Cardiac fibroblast (primary cell): ENCODE measurements around the gene DMRTB1.

ENCODE experiments used
- DNase-seq, 2 donors: peaks; one replicate each; pipeline versions ENCODE4 v3.0.0 to v3.0.0-alpha.2; 2010; ENCODE audit warnings: low read depth in 2 of 2
- H3K4me3 ChIP-seq, 2 donors: replicated peaks in 1 of 2; 1 replicate in 1 of 2; 2 replicates in 1 of 2; pipeline ENCODE4 v1.5.1; 2011; ENCODE audit warnings: low read depth in 2 of 2, low read length in 2 of 2, mild to moderate bottlenecking in 2 of 2, moderate library complexity in 1 of 2
- TF ChIP-seq, protein P1 (sequence below): IDR thresholded peaks from one replicate; pipeline ENCODE4 v1.5.1; 2011; ENCODE audit warnings: low read depth, mild to moderate bottlenecking, low read length, inconsistent platforms

The DMRTB1 gene

DNA sequence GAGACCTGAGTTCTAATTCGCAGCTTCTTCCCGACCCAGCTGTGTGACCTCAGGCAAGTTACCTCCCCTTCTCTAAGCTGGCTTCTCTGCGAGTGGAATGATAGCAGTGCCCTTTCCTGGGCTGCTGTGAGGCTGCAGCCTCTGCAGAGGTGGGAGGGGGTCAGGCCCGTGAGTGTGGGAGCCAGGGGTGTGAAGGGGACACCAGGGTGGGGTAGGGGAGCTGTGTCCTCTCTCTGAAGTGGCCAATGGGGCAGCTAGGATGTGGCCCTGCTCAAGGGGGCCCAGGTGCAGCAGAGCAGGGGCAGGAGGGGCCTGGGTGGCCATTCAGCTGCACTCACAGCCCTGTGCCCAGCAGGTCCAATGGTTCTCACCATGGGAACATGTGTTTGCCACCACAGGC, 24.5 kb downstream of the DMRTB1 start:
- H3K4me3 ChIP-seq = no peak overlapping the region
- no peak for DNase-seq
- TF ChIP-seq, protein P1, sequence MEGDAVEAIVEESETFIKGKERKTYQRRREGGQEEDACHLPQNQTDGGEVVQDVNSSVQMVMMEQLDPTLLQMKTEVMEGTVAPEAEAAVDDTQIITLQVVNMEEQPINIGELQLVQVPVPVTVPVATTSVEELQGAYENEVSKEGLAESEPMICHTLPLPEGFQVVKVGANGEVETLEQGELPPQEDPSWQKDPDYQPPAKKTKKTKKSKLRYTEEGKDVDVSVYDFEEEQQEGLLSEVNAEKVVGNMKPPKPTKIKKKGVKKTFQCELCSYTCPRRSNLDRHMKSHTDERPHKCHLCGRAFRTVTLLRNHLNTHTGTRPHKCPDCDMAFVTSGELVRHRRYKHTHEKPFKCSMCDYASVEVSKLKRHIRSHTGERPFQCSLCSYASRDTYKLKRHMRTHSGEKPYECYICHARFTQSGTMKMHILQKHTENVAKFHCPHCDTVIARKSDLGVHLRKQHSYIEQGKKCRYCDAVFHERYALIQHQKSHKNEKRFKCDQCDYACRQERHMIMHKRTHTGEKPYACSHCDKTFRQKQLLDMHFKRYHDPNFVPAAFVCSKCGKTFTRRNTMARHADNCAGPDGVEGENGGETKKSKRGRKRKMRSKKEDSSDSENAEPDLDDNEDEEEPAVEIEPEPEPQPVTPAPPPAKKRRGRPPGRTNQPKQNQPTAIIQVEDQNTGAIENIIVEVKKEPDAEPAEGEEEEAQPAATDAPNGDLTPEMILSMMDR = no peak

DNA sequence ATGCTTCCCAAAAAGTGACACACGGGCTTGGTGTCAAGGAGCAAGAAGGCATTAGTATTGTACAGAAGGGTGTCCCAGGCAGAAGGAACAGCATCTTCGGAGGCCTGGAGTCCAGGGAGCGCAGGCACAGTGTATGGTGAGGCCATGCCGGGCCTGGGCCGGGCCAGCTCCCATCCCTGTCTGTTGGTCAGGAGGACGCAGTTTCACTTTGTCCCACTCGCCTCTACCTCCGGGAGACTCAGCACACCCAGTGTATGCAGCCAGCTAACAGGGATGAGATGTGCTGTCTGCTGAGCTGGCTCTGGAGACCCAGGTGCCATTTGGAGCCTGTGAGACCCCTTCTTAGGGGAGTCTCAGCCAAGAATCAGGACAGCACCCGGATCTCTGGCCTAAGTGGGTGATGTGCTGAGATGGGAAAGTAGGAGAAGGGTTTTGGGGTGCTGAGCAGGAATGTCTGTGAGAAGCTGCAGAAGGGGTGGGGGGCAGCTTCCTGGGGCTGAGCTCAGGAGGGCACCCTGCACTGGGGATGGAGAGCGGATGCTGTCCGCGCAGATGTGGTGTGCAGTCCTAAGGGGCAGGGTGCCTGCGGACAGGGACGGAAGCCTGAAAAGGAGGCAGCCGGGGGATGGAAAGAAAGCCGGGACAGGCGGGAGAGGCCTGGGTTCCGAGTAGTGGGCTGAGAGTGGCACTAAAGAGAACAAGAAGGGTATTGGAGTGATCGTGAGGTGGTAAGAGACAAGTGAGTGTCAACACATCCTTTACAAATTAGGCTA, 25.7 kb downstream of the DMRTB1 start:
- no peak overlapping the region for H3K4me3 ChIP-seq
- TF ChIP-seq, protein P1 = no peak
- DNase-seq = no peak

DNA sequence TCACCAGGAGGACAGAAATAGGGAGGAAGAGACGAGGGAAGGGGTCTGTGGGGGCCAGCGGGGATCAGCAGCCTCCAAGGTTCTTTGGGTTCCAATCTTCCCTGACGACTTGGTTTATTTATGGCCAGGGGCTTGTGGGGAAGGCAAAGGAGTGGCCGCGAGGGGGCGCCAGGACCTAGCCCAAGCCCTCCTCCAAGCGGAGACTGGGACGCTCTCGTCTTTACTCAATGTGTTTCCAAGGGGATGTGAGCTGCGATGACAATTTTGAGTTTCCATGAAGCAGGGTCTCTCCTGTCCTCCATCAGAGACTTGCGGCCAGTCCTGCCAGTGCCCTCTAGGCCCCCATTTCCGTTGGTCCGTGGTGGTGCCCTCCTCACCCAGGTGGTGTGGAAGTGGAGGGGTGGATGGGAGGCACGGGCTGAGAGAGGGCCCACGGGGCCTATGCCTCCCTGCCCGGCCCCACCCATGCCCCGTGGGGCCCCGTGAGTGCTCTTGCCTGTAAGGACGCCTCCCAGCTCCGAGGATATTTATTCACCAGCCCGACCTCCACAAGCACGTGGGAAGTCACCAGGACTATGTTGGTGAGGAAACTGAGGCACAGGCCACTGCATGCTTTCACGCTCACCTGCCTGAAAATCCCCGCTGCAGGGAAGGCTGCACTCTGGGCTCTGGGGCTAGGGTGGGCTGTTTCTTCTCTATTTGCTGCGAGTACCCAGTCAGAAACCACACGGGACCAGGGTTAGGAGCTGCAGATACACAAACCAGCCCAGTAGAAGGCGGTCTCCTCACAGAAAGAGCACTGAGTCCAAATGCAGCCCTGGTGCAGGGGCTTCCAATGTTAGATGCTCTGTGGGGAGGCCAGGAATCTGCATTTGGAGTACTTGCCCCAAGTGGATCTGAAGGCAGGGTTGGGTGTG, 26.5 kb downstream of the DMRTB1 start:
- DNase-seq = peak; percentile 87
- H3K4me3 ChIP-seq = no peak overlapping the region
- TF ChIP-seq, protein P1 = peak; percentile 92

DNA sequence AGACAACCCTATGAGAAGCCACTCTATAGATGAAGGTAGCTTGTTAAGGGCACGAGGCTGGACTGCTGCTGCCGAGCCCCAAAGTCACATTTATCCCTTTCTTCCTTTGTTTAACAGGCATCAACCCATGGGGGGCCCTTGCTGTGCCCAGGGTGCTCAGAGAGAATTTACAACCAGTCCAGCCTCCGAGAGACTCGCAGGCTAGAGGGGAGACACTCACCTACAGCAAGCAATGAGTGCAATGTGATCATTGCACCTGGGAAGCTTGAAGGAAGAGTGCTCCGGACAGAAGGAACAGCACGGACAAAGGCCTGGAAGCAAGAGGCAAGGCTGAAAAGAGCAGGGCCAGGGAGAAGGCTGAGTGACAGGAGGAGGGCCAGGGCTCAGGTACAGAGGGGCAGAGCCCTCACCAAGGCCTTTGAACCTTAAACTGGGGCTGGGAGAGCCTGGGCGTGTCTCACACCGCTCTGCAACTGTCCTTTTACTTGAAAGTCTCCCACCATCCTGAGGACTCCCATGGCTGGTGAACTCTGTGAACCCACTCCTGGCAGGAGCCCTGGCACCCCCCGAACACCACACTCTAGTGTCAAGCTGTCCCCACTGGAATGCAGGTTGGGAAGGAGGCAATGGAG, 27.3 kb downstream of the DMRTB1 start:
- DNase-seq = no peak
- H3K4me3 ChIP-seq = no peak overlapping the region
- TF ChIP-seq, protein P1 = no peak

DNA sequence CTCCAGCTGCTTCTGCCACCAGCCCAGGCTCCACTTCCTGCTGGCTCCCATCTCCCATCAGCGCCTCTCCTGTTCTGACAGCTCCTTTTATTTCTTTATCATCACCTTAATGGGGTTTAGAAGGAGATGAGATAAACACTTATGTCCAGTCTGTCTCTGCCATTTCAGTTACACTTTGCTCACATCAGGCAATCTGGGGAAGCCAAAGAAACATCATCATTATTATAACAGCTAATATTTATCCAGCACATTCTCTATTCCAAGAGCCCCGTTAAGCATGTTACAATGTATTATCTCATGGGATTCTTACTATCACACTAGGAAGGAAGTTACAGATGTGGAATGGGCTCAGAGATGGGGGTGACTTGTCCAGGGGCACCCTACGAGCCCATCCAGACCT, 31.2 kb downstream of the DMRTB1 start:
- DNase-seq = no peak
- H3K4me3 ChIP-seq = no peak overlapping the region
- TF ChIP-seq, protein P1 = no peak

DNA sequence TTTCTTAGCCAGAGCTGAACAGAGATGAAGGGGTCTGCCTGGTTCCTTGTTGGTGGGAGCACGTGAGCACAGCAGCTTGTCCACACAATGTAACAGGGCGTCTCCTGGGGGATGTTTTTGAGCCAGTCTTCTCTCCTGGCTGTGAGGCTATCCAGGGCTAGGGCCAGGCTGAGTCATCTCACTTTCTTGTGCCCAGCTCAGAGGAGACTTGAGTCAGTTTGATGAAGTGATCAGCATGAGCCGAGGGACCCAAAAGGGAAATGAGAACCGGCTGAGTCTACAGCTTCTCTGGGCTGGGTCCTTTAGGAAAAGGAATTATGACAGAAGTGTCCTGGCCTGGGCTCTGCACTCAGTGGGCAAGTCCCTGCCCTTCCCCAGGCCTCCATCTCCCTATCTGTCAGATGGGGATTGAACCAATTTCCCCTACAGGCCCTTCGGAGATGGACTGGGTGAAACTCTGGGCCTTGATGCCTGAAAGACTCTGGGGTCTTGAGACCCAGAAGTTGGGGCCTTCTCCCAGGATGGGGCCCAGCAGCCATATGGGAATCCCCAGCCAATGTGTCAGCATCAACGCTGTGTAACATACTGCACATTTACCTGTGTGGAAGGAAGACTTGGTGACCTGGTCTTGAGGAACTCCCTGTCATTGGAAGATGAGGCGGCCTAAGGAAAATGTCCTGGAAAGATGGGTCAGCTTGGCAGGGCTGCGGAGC, 36.6 kb downstream of the DMRTB1 start:
- H3K4me3 ChIP-seq = no peak overlapping the region
- TF ChIP-seq, protein P1 = no peak
- peak in 1 of 2 donors; percentile 55 for DNase-seq
